GM19467 (cell line): ENCODE measurements around the gene MIF4GD.
A peak's percentile ranks its signal among the peaks of the same experiment; 100 is the strongest.
"Not testable (repeated sequence)": the region's sequence is repeated elsewhere in the genome, so short reads cannot be mapped to it uniquely, and the experiment has no call there.

ENCODE experiments used
- ATAC-seq: cut with Tn5 transposase; IDR thresholded peaks from one replicate; pipeline ENCODE4 v1.9.1; 2021; ENCODE audit warnings: mild to moderate bottlenecking, moderate library complexity; ENCODE audit not compliant: unreplicated experiment

The MIF4GD gene

DNA sequence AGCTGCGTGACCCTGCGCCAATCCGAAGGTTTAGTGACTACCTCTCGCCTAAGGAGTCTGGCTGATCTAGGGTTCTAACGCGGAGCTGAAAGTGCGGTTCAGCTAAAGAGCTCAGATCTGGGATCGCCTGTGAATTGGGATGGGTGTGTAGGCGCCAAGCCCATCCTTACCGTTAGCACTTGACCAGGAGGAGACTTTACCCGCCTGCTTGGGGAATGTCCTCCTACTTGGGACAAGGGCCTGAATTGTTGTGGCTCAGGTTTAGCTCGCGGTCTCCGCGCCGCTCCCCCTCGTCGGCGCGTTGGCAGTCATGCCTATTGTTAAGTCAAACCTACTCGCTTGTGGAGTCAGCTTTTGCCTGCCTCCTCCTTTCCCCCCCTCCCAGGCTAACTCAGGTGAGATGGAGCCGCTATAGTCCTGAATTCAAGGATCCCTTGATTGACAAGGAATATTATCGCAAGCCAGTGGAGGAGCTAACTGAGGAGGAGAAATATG lies 8.9 kb downstream of the MIF4GD start:
- ATAC-seq = peak; percentile 7

DNA sequence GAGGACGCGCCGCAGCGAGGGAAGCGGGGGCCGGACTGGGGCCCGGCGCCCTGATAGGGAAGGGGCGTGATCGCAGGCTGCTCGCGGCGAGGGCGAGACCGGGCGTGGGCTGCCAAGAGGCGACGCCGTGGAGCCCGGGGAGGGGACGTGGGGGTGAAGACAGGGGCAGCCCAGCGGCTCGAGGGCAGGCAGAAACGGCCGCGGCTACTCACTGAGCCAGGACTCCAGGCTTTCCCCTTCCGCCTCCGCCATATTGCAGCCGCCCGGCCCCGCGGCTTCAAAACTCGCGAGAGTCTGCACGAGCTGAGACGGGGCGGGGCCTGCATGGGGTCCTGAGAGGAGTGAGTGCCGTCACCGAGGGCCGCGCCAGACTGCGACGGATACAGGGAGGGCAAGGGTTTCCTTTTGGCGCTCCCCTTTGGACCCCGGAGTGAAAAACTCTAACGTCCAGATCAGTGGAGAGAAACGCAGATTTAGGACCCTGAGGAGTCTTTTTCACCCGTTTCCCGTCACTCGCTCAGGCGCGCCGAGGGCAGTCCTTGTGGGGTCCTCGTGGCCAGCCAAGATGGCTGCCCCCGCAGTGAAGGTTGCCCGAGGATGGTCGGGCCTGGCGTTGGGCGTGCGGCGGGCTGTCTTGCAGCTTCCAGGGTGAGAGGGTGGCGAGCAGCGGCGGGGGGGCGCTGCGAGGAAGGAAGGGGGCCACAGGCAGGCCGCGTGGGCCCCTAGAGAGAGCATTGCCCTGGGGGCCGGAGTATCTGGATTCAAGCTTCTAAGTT lies 9.5 kb downstream of the MIF4GD start, which contains the start of the genes GGA3 and MRPS7:
TSS of gene GGA3 (minus strand) at position 271 of the 776 bp plus-strand sequence. CDS start at position 252, 19 bp downstream.
TSS of gene MRPS7 (plus strand) at position 544 of the 776 bp plus-strand sequence. CDS start at position 566, 22 bp downstream.
- peak; percentile 73 for ATAC-seq

DNA sequence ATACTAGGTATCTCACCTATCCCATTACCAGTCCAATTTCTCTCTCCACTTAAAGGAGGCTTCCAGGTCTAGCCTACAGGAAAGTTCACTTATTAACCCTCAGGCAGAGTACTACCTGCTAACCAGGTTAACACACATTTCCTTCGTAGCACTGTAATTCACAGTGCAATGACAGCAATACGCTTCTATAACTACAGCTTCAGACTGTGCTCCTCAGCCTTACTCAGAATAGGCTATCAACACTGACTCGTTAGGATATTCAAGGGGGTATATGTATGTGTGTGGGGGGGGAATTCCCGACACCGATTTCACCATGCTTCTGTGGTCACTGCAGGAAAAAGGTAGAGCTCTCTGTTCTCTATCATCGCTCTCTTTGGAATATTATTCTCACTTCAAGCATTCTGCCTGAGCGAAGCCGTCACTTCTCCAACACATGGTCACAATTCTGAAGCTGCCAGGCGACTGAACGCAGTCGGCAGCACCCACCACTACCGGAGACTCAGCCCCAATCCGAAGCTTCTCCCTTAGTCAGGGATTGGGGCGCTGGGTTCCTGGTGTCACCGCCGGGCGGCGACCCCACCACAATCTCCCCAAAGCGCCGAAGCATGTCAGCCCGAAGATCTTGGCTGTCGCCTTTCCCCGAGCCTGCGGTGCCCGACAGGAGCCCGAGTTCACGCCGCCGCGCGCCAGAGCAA lies 10.2 kb downstream of the MIF4GD start:
- peak; percentile 17 for ATAC-seq

DNA sequence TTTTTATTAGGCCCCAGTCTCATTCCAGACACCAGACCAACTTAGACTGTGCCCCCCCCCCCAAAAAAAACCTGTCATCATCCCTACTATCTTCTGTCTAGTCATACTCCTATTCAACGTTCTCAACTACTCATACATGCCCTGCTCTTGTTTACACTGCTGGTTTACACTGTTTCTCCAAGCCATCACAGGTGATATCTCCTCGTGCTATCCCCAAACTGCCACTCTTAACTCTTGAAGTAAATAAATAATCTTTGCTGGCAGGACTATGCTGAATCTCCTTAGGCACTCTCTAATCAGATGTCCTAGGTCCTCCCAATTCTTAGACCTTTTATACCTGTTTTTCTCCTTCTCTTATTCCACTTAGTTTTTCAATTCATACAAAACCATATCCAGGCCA lies 13.8 kb downstream of the MIF4GD start:
- ATAC-seq = not testable (repeated sequence)

DNA sequence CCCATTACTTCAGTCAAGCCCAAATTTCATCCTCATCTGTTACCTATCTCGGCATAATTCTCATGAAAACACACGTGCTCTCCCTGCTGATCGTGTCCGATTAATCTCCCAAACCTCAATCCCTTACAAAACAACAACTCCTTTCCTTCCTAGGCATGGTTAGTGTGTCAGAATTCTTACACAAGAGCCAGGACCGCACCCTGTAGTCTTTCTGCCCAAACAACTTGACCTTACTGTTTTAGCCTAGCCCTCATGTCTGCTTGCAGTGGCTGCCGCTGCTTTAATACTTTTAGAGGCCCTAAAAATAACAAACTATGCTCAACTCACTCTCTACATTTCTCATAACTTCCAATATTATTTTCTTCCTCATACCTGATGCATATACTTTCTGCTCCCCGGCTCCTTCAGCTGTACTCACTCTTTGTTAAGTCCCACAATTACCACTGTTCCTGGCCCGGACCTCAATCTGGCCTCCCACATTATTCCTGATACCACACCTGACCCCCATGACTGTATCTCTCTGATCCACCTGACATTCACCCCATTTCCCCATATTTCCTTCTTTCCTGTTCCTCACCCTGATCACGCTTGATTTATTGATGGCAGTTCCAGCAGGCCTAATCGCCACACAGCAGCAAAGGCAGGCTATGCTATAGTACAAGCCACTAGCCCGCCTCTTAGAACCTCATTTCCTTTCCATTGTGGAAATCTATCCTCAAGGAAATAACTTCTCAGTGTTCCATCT lies 14.9 kb downstream of the MIF4GD start:
- ATAC-seq = not testable (repeated sequence)

DNA sequence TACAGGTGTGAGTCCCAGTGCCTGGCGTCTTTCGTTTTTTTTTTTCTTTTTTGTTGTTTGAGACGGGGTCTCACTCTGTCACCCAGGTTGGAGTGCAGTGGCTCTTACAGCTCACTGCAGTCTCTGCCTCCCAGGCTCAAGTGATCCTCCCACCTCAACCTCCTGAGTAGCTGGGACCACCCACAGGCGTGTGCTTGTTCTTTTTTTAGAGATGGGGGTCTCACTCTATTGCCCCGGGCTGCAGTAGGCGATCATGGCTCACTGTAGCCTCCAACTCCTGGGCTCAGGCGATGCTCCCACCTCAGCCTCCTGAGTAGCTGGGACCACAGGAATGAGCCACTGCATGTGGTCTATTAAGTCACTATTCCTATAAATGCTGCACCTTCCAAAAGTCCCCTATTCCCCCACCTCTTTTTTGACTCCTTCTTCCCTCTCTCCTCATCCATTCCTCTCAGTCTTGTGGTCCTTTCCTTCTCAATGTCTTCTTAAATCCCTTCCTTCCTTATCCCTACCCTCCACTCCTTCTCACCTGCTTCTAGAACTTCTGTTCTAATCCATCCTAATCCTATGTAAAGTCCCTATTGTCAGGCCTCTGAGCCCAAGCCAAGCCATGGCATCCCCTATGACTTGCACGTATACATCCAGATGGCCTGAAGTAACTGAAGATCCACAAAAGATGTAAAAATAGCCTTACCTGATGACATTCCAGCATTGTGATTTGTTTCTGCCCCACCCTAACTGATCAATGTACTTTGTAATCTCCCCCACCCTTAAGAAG lies 18.8 kb downstream of the MIF4GD start:
- ATAC-seq = no peak

DNA sequence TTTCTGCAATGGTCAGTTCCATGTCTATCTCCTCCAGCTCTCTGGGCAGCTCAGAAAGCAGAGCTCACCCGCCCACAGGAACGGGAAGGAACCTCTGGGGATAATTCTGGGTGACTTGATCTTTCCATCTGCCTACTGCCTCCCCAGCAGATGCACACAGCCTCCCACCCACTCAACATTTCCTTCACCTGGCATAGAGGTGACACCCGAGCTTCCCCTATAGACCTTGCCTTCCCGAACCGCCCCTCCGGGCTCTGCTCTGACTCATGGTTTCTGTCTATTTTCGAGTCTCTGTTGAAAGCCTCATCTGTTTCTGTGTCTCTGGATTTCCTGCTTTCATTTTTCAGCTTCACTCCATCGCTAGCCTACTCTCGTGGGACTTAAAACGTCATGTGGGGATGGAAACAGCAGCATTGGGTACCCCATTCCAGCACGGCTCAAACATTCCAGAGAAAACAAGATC lies 21.0 kb downstream of the MIF4GD start:
- ATAC-seq = peak; percentile 75

DNA sequence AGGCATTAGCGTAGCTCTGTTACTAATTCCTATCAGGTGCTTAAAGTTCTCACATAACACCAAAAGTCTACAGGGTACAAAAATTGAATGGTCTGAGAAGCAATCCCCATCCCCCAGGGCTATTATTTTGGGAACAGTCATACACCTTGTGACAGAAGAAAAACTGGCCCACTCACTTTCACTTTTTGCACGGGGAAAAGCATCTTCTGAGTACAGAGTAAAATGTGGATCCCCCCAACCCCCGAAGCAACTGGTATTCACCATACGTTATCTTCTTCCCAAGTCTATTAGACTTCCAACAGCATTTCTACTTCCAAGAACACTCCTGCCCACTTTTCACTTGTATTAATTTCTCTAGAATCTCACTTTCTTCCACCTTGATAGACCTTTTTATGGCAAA lies 21.5 kb downstream of the MIF4GD start:
- no peak for ATAC-seq

DNA sequence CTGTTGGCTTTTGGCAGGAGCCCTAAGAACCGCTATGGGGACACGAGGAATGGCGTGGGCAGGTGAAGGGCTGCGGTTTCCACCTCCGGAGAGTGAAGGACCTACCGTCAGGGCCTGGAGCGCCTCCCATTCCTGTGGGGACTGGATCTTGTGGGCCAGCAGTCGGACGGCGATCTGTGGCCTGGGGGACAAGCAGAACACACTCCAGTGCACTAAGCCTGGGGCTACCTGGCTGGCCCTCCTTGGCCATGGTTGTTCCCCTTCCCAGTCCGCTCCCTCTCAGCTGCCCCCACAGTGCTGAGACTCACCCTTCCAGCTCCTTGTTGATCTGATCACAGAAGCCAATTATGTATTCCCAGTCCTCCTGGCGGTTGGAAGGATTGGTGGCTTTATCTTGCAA lies 24.6 kb downstream of the MIF4GD start:
- no peak for ATAC-seq

DNA sequence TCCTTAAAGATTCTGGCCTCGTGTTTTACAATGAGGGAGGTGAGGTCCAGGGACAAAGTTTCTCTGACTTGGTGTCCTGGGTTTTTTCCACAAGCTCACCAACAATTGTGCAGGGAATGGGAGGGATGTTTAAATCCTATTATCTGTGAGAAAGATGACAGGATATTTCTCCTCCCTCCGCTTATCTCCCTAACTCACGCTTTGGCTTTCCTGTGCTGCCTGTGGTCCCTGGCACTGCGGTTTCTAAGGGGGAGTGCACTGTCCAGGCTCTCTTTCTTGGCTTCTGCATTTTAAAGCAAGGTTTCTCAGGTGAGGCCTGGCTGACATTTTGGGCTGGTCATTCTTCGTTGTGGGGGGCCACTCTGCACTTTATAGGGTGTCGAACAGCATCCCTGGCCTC lies 26.0 kb downstream of the MIF4GD start:
- ATAC-seq = no peak

DNA sequence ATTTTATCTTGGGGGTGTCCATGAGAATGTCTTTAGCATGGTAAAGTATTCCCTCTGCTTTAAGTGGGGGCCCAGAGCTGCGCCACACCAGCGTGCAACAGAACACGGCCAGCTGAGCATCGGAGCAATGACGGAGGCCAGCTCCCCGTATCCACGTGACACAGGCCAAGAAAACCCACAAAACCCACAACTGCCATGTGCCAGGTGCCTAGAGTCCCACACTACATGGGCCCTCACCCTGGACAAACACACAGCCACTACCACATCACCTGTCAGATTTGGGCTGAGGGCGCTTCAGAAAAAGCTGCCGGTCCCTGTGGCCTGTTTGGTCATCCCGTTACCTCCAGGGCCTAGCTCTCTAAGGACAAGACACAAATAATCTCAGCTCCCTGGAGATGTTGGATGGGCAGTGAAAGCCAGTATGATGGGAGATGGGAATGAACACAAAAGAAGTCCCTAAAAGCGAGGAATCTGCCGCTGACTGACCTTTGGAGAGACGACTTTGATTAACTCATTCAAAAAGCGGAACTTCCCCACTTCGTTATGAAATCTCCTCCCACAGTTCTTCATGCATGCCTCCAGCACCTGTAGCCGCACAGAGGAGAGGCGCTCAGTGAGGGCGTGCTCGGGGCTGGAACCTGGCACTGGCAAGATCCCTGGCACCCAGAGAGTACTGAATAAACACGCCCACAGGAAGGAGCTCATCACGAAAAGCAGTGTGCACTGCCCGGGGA lies 26.7 kb downstream of the MIF4GD start:
- no peak for ATAC-seq

DNA sequence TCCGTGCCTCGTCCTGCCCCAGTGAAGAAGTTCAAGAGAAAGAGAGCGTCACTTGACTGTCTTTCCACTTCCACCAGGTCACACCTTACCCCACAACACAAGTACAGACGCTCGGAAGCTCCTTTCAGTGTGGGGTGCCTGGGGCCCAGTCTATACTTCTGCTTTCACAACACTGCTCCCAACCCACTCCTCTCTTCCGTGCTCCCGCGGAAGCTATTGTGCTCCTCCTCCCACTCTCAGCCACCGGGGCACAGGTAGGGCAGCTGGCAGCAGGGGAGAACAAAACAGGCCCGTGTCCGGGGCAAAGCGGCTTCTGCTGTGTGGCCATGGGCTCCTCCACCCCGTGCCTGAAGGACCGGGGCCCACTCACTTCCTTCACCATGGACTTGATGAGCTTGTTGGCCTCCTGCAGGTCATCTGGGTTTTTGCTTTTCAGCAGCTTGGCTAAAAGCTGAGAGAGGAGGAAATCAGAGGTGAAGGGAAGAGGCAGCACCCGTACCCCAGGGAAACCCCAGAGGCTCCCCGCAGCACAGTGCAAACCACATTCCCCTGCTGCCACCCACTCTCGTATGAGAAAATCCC lies 28.5 kb downstream of the MIF4GD start:
- no peak for ATAC-seq

DNA sequence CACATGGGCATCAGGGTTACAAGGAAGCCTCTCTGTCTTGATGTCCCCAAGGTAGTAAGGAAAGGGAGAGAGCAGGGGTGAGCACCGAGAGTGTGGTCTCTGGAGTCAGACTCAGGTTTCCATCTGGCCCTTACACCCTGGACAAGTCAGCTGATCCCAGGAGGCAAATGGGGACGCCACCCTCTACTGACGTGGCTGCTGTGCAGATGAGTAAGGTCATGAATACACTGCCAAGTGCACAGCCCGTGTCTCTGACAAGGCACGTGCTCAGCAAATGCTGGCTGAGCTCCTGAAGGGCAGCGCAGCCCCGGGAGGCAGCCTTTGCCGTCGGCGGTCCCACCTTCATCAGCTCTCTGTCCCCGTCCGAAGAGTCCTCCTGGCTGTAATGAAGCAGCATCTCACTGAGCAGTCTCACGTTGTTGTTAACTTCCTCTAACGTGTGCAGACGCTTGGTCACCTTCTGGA lies 29.0 kb downstream of the MIF4GD start:
- no peak for ATAC-seq

DNA sequence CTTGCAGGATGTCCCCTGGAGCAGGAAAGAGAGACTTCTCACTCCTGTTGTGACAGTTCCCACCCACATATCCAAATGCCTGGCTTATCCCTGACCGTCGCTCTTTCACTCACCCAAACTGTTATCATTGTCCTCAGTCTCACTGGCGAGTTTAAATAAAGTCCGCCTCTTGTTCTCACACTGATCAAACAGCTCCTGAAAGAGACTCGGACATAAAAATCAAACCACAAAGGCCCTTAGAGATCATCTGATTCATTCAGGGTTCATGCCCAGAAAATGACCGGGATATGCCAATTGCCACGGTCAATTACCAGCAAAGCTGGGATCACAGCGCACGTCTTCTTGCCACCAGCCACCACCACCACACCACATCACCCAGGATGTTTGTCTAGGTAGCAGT lies 29.5 kb downstream of the MIF4GD start:
- ATAC-seq = no peak

DNA sequence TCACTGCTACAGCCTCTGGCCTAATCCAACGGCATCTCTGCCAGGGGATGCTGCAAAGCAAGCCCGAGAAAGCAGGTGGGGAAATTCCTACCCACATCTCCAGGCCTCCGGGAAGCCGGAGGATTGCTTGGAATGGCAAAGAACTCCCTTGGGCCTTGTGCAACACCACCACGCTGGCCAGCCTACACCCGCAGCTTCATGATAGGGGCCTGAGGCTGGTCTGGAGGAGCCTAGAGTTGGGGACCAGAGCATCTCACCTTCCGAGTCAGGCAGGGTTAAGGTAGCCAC lies 29.9 kb downstream of the MIF4GD start:
- ATAC-seq = no peak

DNA sequence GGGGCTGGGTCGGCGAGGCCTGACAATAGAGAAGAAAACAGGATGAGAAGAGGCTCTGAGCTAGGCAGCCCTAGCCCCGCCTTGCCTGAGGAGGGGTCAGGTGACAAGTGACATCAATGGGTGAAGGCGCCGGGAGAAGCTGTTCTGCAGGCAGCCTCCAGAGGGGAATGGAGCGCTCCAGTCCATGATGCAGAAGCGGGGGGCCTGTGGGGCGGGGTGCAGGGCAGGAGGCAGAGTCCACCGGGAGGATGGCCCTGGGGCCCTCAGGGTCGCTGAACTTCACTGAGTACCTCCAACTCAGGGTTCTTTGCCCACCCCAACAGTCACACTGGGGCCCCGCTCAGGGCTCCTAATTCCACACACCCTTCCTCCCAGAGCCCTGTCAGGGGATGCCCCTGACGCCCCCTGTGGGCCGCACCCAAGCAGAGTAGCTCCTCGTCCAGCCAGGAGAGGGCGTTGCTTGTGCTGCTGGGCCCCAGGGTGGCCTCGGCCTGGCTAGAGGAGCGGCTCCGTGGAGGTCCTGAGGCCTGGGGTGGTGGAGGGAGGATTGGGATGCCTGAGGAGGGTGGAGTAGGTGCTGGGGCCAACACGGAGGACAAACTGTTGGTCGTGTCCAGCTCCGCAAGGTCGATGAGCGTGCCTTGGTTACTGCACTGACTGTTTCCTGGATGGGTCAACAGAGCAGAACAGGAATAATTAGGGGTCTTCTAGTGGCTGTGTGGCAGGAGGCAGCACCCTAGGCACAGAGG lies 30.5 kb downstream of the MIF4GD start:
- no peak for ATAC-seq

DNA sequence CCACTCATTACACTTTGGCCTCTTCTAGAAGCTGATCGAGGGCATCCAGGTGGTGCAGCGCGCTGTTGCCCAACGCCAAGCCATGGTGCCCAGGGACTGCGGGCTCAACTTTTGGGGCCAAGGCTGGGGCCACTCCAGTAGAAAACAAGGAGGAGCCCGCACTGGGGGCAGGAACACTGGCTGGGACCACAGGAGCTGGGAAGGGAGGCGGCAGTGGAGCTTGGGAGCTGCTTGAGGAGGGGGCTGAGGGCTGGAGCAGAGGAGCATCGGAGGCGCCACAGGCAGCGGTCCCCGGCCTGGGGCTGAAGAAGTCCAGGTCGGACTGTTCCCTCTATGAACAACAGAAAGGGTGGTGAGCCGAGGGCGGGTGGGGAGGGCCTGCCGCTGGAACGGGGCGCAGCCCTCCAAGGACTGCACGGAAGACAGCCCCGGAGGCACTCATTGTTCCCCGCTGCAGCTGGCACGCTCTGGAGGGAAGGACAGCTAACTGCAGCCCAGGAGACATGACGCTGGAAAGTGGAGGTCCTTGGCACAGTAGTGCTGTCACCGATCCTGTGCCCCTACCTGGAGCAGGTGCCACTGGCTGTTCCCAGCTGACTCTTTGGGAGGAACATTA lies 31.1 kb downstream of the MIF4GD start:
- ATAC-seq = no peak

DNA sequence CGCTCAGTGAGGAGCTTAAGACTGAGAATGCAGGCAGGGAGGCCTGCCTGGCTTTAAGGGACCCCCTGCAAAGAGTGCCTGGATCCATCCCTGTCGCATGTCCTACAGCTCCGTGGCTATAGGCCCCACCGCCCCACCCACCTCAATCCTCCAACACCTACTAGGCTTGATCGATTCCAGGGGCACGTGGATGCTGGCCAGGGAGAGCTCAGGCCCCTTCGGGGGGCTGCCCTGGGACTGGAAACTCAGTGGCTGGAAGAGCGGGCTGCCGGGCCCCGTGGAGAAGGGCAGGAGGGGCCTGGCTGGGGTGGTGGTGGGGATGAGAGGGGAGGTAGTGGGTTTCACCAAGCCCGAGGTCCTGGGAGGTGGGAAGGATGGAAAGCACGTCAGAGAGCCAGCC lies 31.8 kb downstream of the MIF4GD start:
- ATAC-seq = no peak
